H1 (cell line): ENCODE data around the gene RPS6KA5. TPM values are rescaled to one million over a fixed set of nuclear protein-coding genes. Genes with fewer than 3 reads are reported as not detected.

Source experiments
- CTCF ChIA-PET: fragments of 300-600 bp; sonication (Branson Sonifier 250); formaldehyde crosslinking; loops from one replicate; lab custom pipeline; 2021; ENCODE audit not compliant: partially characterized antibody; lab: Charles Lee
- POLR2A ChIA-PET: fragments of 300-600 bp; sonication (Branson Sonifier 250); formaldehyde crosslinking; loops from one replicate; lab custom pipeline; 2021; ENCODE audit warnings: inconsistent platforms; ENCODE audit not compliant: partially characterized antibody; lab: Charles Lee
- DNase-seq, 2 experiments: peaks; one replicate each; pipeline versions ENCODE4 v3.0.0 to v3.0.0-alpha.2; 2010 to 2022; ENCODE audit warnings: low spot score in 2 of 2, low read depth in 1 of 2, mixed read lengths in 1 of 2
- FAIRE-seq: peaks from 2 replicates; lab custom pipeline; 2011; peaks lifted over from hg19 to GRCh38; lab: Jason Lieb, UNC
- H2AFZ ChIP-seq: 2 replicates; pipeline ENCODE4 v1.8.1; 2012; ENCODE audit warnings: low read length, inconsistent platforms
- H2AK5ac ChIP-seq: 2 replicates; pipeline ENCODE4 v1.6.1; 2013; ENCODE audit warnings: low read depth, low read length
- H2BK120ac ChIP-seq: replicated peaks from 2 replicates; pipeline ENCODE3; 2013; ENCODE audit warnings: low read depth, low read length, inconsistent platforms
- H2BK12ac ChIP-seq: 2 replicates; pipeline ENCODE4 v1.6.1; 2013; ENCODE audit warnings: low read depth, low read length
- H2BK15ac ChIP-seq: 2 replicates; pipeline ENCODE4 v1.6.1; 2013; ENCODE audit warnings: low read length
- H2BK20ac ChIP-seq: 2 replicates; pipeline ENCODE4 v1.6.1; 2013; ENCODE audit warnings: low read length
- H2BK5ac ChIP-seq: 2 replicates; pipeline ENCODE4 v1.6.1; 2013; ENCODE audit warnings: low read depth, low read length
- H3K14ac ChIP-seq: 2 replicates; pipeline ENCODE4 v1.6.1; 2013; ENCODE audit warnings: inconsistent platforms; ENCODE audit not compliant: insufficient read length
- H3K18ac ChIP-seq: 2 replicates; pipeline ENCODE4 v1.6.1; 2013; ENCODE audit warnings: low read length; ENCODE audit errors: extremely low read depth
- H3K23ac ChIP-seq: 2 replicates; pipeline ENCODE4 v1.6.1; 2013; ENCODE audit warnings: inconsistent platforms; ENCODE audit not compliant: insufficient read length
- H3K23me2 ChIP-seq: 2 replicates; pipeline ENCODE4 v1.6.1; 2013; ENCODE audit warnings: low read depth, low read length
- H3K27ac ChIP-seq: 2 replicates; pipeline ENCODE4 v1.6.1; 2011; ENCODE audit warnings: low read depth, low read length, inconsistent platforms
- H3K27me3 ChIP-seq, 4 experiments: replicated peaks in 1 of 4; 1 replicate in 1 of 4; 2 replicates in 3 of 4; pipeline versions ENCODE4 v1.6.1 to v1.8.1; 2011 to 2013; ENCODE audit warnings: low read length in 3 of 4, mild to moderate bottlenecking in 3 of 4, inconsistent platforms in 2 of 4, mixed read lengths in 2 of 4, moderate library complexity in 1 of 4; ENCODE audit not compliant: control insufficient read depth in 3 of 4, insufficient read depth in 3 of 4; ENCODE audit errors: extremely low read depth in 1 of 4
- H3K36me3 ChIP-seq, 4 experiments: 2 replicates each; pipeline versions ENCODE4 v1.6.1 to v1.8.1; 2011 to 2013; ENCODE audit warnings: mild to moderate bottlenecking in 4 of 4, low read length in 3 of 4, moderate library complexity in 2 of 4, control low read depth in 1 of 4, inconsistent platforms in 1 of 4; ENCODE audit not compliant: insufficient read depth in 4 of 4, control insufficient read depth in 2 of 4
- H3K4ac ChIP-seq: replicated peaks from 2 replicates; pipeline ENCODE3; 2013; ENCODE audit warnings: low read length, low read depth, mixed read lengths, inconsistent platforms; ENCODE audit not compliant: insufficient read length
- H3K4me1 ChIP-seq, 4 experiments: replicated peaks in 1 of 4; 1 replicate in 1 of 4; 2 replicates in 3 of 4; pipeline versions ENCODE4 v1.6.1 to v1.8.1; 2011 to 2013; ENCODE audit warnings: low read length in 3 of 4, inconsistent platforms in 2 of 4, mixed read lengths in 1 of 4; ENCODE audit not compliant: insufficient read depth in 4 of 4, control insufficient read depth in 3 of 4
- H3K4me2 ChIP-seq, 2 experiments: 2 replicates each; pipeline versions ENCODE4 v1.6.1 to v1.8.1; 2011 to 2013; ENCODE audit warnings: low read depth in 2 of 2, low read length in 2 of 2, control low read depth in 1 of 2, inconsistent platforms in 1 of 2, mild to moderate bottlenecking in 1 of 2; ENCODE audit not compliant: insufficient read depth in 1 of 2
- H3K4me3 ChIP-seq, 4 experiments: fragments of 200-600, 300-600 bp in 1 of 4; sonication (generic), shearing (Covaris generic), sonication (Bioruptor Twin) in 1 of 4; 2 replicates each; pipeline versions ENCODE4 v1.5.1 to v1.8.1; 2011 to 2016; ENCODE audit warnings: low read length in 4 of 4, low read depth in 3 of 4, control low read depth in 2 of 4, inconsistent platforms in 2 of 4, mild to moderate bottlenecking in 2 of 4, mixed read lengths in 1 of 4, moderate library complexity in 1 of 4; ENCODE audit not compliant: insufficient read depth in 2 of 4; ENCODE audit errors: extremely low read depth in 1 of 4
- H3K56ac ChIP-seq: replicated peaks from 2 replicates; pipeline ENCODE3; 2013; ENCODE audit warnings: low read depth, mild to moderate bottlenecking, mixed read lengths, low read length, inconsistent platforms; ENCODE audit not compliant: insufficient read length
- H3K79me1 ChIP-seq: 2 replicates; pipeline ENCODE4 v1.6.1; 2013; ENCODE audit warnings: low read depth, low read length, control low read depth
- H3K79me2 ChIP-seq, 2 experiments: 2 replicates each; pipeline versions ENCODE4 v1.6.1 to v1.8.1; 2012 to 2013; ENCODE audit warnings: low read length in 2 of 2, mild to moderate bottlenecking in 2 of 2, inconsistent platforms in 1 of 2; ENCODE audit not compliant: insufficient read depth in 2 of 2, control insufficient read depth in 1 of 2
- H3K9ac ChIP-seq, 4 experiments: replicated peaks in 1 of 4; 1 replicate in 1 of 4; 2 replicates in 3 of 4; pipeline versions ENCODE4 v1.6.1 to v1.8.1; 2011 to 2013; ENCODE audit warnings: low read depth in 3 of 4, low read length in 3 of 4, control low read depth in 2 of 4, mild to moderate bottlenecking in 2 of 4, moderate library complexity in 2 of 4, inconsistent platforms in 1 of 4; ENCODE audit errors: extremely low read depth in 1 of 4
- H3K9me3 ChIP-seq, 2 experiments: 2 replicates each; pipeline versions ENCODE4 v1.6.1 to v1.8.1; 2012 to 2013; ENCODE audit warnings: mild to moderate bottlenecking in 2 of 2, moderate library complexity in 2 of 2, control low read depth in 1 of 2, inconsistent platforms in 1 of 2, low read depth in 1 of 2, low read length in 1 of 2, mixed read lengths in 1 of 2; ENCODE audit not compliant: insufficient read depth in 2 of 2
- H4K20me1 ChIP-seq, 2 experiments: replicated peaks in 1 of 2; 2 replicates each; pipeline versions ENCODE3 to v1.8.1; 2011 to 2013; ENCODE audit warnings: inconsistent platforms in 2 of 2, low read length in 2 of 2, mild to moderate bottlenecking in 1 of 2; ENCODE audit not compliant: insufficient read depth in 2 of 2, control insufficient read depth in 1 of 2
- H4K5ac ChIP-seq: 2 replicates; pipeline ENCODE4 v1.6.1; 2013; ENCODE audit warnings: low read length, low read depth, mixed read lengths, inconsistent platforms; ENCODE audit not compliant: insufficient read length
- H4K8ac ChIP-seq: 2 replicates; pipeline ENCODE4 v1.8.0; 2013; ENCODE audit warnings: mild to moderate bottlenecking, moderate library complexity, low read length, inconsistent platforms; ENCODE audit not compliant: insufficient read depth; ENCODE audit errors: extremely low read depth
- H4K91ac ChIP-seq: replicated peaks from 2 replicates; pipeline ENCODE3; 2013; ENCODE audit warnings: low read length, mixed read lengths, inconsistent platforms; ENCODE audit not compliant: insufficient read length
- BRCA1 ChIP-seq: IDR thresholded peaks from 2 replicates; pipeline ENCODE4 v1.6.1; 2012; ENCODE audit warnings: low read depth, low read length, improper control_type of control experiment
- CBX5 ChIP-seq: fragments of 300-800, 300-1000 bp; sonication (generic); IDR thresholded peaks from 2 replicates; pipeline ENCODE4 v1.7.1; 2016; ENCODE audit warnings: antibody characterized with exemption, low read length, low read depth
- CHD2 ChIP-seq: IDR thresholded peaks from 2 replicates; pipeline ENCODE4 v1.6.1; 2012; ENCODE audit warnings: low read length, improper control_type of control experiment
- CREB1 ChIP-seq: IDR thresholded peaks from 2 replicates; pipeline ENCODE4 v1.6.1; 2012; ENCODE audit warnings: inconsistent platforms
- FOSL1 ChIP-seq: IDR thresholded peaks from 2 replicates; pipeline ENCODE4 v1.6.1; 2011; ENCODE audit warnings: mild to moderate bottlenecking, low read depth, low read length, moderate library complexity; ENCODE audit not compliant: insufficient read depth
- RFX5 ChIP-seq: IDR thresholded peaks from 2 replicates; pipeline ENCODE4 v1.6.1; 2011; ENCODE audit warnings: low read depth, low read length, improper control_type of control experiment, borderline replicate concordance
- SAP30 ChIP-seq: fragments of 300-600 bp; sonication (generic); IDR thresholded peaks from 2 replicates; pipeline ENCODE4 v1.7.1; 2012; ENCODE audit warnings: low read length, moderate library complexity, mild to moderate bottlenecking, inconsistent platforms; ENCODE audit not compliant: insufficient read depth, insufficient replicate concordance
- SP1 ChIP-seq: IDR thresholded peaks from 2 replicates; pipeline ENCODE4 v1.6.1; 2011; ENCODE audit warnings: low read depth, low read length
- SUZ12 ChIP-seq: fragments of 200-600 bp; sonication (generic); IDR thresholded peaks from 2 replicates; pipeline ENCODE4 v1.6.1; 2012; ENCODE audit warnings: mild to moderate bottlenecking, inconsistent platforms, low read length, moderate library complexity, mixed read lengths
- TBP ChIP-seq: IDR thresholded peaks from 2 replicates; pipeline ENCODE4 v1.6.1; 2011; ENCODE audit warnings: low read depth, low read length, improper control_type of control experiment
- TEAD4 ChIP-seq: IDR thresholded peaks from 2 replicates; pipeline ENCODE4 v1.6.1; 2012; ENCODE audit warnings: low read depth, low read length, inconsistent platforms, mixed read lengths
- ZNF274 ChIP-seq: IDR thresholded peaks from 2 replicates; pipeline ENCODE4 v1.7.0; 2012; ENCODE audit warnings: low read length, borderline replicate concordance; ENCODE audit errors: extremely low read depth
- WGBS, 2 experiments: shearing (Covaris generic) in 1 of 2; methylation state at CpG; one replicate each; pipeline versions ENCODE4 v1.1.6 to v1.1.7; 2013 to 2015; ENCODE audit warnings: low lambda C conversion rate in 2 of 2, mixed read lengths in 2 of 2, inconsistent platforms in 1 of 2, low coverage in 1 of 2, missing lambda C conversion rate in 1 of 2; ENCODE audit not compliant: insufficient replicate concordance in 2 of 2, insufficient coverage in 1 of 2, insufficient read length in 1 of 2; ENCODE audit errors: extremely low coverage in 1 of 2, missing lambda C conversion rate in 1 of 2; 5-methylcytosine and 5-hydroxymethylcytosine counted together
- polyA plus RNA-seq, 7 experiments: library from polyadenylated mRNA; depleted of rRNA in 3 of 7; stranded (reverse) in 5 of 7; unstranded in 2 of 7; fragments of >200 nt in 5 of 7; fragments of 200-250 nt in 2 of 7; gene quantifications; 1 replicate in 5 of 7; 2 replicates in 1 of 7; 4 replicates in 1 of 7; pipeline versions ENCODE4 v1.2.1 to v1.2.3, GENCODE V29; 2011 to 2013; ENCODE audit warnings: missing spikeins in 2 of 7, mixed read lengths in 2 of 7
- total RNA-seq: library from RNA; stranded (reverse); fragmentation: NEBNext Ultra II Directional; extraction: Animal tissue kit (Norgen Biotek cat#: 25700); gene quantifications from 2 replicates; pipeline ENCODE4 v1.2.1, GENCODE V29; 2021

The RPS6KA5 gene
- total and polyA plus RNA-seq, 2 of the 8 experiments (the other 6 are each of a cell fraction or from before 2014, with no cell fraction given), result 0.85 to 3.1 TPM

GRCh38 chr14:91031666-91032065, 28.8 kb downstream of the RPS6KA5 start:
- Histone ChIP-seq H2AK5ac (no peak overlapping the region), H3K36me3 (no peaks in the 10 kb centered on the region), H3K18ac (no peak overlapping the region), H3K9ac (no peak overlapping the region), H3K4me3 (no peak overlapping the region), H3K14ac (no peak overlapping the region), H3K27ac (no peak overlapping the region), H2BK20ac (no peak overlapping the region), H2BK120ac (no peak overlapping the region), H2BK5ac (no peak overlapping the region), H3K79me1 (no peaks in the 10 kb centered on the region), H3K9me3 (no peaks in the 10 kb centered on the region), H2BK12ac (no peak overlapping the region), H3K27me3 (no peaks in the 10 kb centered on the region), H3K4ac (no peak overlapping the region), H3K23ac (no peak overlapping the region), H4K91ac (no peak overlapping the region), H3K4me2 (no peak overlapping the region), H3K56ac (no peak overlapping the region), H3K79me2 (no peaks in the 10 kb centered on the region), H4K8ac (no peak overlapping the region), H2BK15ac (no peak overlapping the region), H4K20me1 (no peaks in the 10 kb centered on the region), H3K4me1 (peaks cover 0 to 4% (median 0%) of the 10 kb centered on the region in 4 experiments; a peak in 1 of 7 replicates), H3K23me2 (no peaks in the 10 kb centered on the region), H4K5ac (no peak overlapping the region), H2AFZ (no peak overlapping the region)
- 95% methylated on average over 4 of the region's 4 CpGs; no CpG with 5 or more reads in 1 of the 2 experiments for WGBS, 2 experiments
- POLR2A ChIA-PET, result no interaction called here
- no peak for DNase-seq
- no peak for FAIRE-seq
- CTCF ChIA-PET, result interaction anchor here (1.0 to 1.8 kb wide), 2 partner anchors 10 to 108 kb away, joined by 3 to 5 read pairs; no protein-coding TSS in a partner anchor
- TF ChIP-seq ZNF274 (no peak), TBP (no peak), BRCA1 (no peak), SUZ12 (no peak), FOSL1 (no peak), CREB1 (no peak), RFX5 (no peak), TEAD4 (no peak), SP1 (no peak), CHD2 (no peak), SAP30 (no peak), CBX5 (no peak)
